Measurements from ENCODE around the gene FAM217A. TPM values are rescaled to one million over a fixed set of nuclear protein-coding genes. Genes with fewer than 3 reads are reported as not detected.
A peak's percentile ranks its signal among the peaks of the same experiment; 100 is the strongest.

Gene FAM217A
- total and polyA plus RNA-seq, 12 donors = 0.17 TPM; not detected in 11

DNA sequence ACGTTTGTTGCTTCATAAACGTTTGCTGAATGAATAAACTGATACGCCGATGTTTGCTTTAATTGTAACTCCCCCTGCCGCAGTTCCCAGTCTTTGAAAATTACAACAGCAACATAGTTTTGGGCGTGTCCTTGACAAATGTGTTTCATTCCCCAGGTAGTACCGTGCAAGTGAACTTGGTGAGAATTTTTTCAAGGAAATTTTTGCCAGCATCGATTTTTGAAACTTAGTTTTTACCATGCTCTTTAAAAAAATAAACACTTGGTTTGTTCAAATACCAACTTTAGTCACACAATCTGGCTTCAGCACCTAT, 60.1 kb downstream of the FAM217A start:
- peak overlapping the region in 2 of 4 donors; percentile 63 to 66 for H3K4me3 ChIP-seq
- TF ChIP-seq POLR2A (IDR thresholded peaks at IDR 0.05) = no peak
- TF ChIP-seq, protein P1, sequence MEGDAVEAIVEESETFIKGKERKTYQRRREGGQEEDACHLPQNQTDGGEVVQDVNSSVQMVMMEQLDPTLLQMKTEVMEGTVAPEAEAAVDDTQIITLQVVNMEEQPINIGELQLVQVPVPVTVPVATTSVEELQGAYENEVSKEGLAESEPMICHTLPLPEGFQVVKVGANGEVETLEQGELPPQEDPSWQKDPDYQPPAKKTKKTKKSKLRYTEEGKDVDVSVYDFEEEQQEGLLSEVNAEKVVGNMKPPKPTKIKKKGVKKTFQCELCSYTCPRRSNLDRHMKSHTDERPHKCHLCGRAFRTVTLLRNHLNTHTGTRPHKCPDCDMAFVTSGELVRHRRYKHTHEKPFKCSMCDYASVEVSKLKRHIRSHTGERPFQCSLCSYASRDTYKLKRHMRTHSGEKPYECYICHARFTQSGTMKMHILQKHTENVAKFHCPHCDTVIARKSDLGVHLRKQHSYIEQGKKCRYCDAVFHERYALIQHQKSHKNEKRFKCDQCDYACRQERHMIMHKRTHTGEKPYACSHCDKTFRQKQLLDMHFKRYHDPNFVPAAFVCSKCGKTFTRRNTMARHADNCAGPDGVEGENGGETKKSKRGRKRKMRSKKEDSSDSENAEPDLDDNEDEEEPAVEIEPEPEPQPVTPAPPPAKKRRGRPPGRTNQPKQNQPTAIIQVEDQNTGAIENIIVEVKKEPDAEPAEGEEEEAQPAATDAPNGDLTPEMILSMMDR (IDR thresholded peaks at IDR 0.05) = no peak
- H3K27me3 ChIP-seq = no peaks in the 10 kb centered on the region
- H3K4me1 ChIP-seq (replicated peaks in 1 of 2) = peaks cover 24 to 45% of the 10 kb centered on the region in 2 donors
- no peaks in the 10 kb centered on the region for H3K9me3 ChIP-seq (replicated peaks in 1 of 3)
- H3K27ac ChIP-seq = peak overlapping the region; percentile 96 to 99 (median 98)
- H3K36me3 ChIP-seq (replicated peaks in 1 of 2) = no peaks in the 10 kb centered on the region
- DNase-seq = no peak
- 0 to 3% (median 0%) methylated on average over 8 of the region's 8 CpGs for WGBS, 4 donors
- intact Hi-C loops (cut with DNase I) = loop anchor here in 1 of 2 donors (10.0 kb wide), 1 partner anchor 274 kb away; no protein-coding TSS in a partner anchor

Other genes with a start within 250 kb of the FAM217A start
- 100 to 1,000 TPM in 1 of 9 donors, 10 to 100 TPM in 8; 10.6 to 119 (median 14.7) TPM for gene FAM50B, start 229.8 kb downstream of the FAM217A start, total RNA-seq
- 10 to 100 TPM in 1 of 3 donors, 1 to 10 TPM in 2; 5.9 to 15.7 (median 6.8) TPM for gene FAM50B, start 229.8 kb downstream of the FAM217A start, polyA plus RNA-seq
- gene ECI2, start 56.4 kb upstream of the FAM217A start, total RNA-seq = 100 to 1,000 TPM; 121 to 516 (median 160) TPM
- 100 to 1,000 TPM in 1 of 3 donors, 10 to 100 TPM in 2; 40.1 to 255 (median 76.1) TPM for gene ECI2, start 56.4 kb upstream of the FAM217A start, polyA plus RNA-seq

Measured in adrenal gland (tissue), 12 donors.